CD4-positive, alpha-beta memory T cell (primary cell): ENCODE data around the gene RANGAP1. TPM values are rescaled to one million over a fixed set of nuclear protein-coding genes. Genes with fewer than 3 reads are reported as not detected.

Source experiments
- CTCF ChIA-PET: fragments of 350-600 bp; sonication (Branson Sonifier 250); formaldehyde crosslinking; loops from one replicate; lab custom pipeline; 2021; ENCODE audit warnings: inconsistent platforms; ENCODE audit not compliant: partially characterized antibody; lab: Charles Lee
- POLR2A ChIA-PET: fragments of 350-600 bp; sonication (Branson Sonifier 250); formaldehyde crosslinking; loops from one replicate; lab custom pipeline; 2021; ENCODE audit not compliant: partially characterized antibody; lab: Charles Lee
- DNase-seq, 5 donors: peaks; one replicate each; pipeline versions ENCODE4 v3.0.0 to v3.0.0-alpha.2; 2020 to 2022; ENCODE audit warnings: mixed read lengths in 1 of 5
- H3K27ac ChIP-seq: one replicate; pipeline ENCODE4 v1.7.0; 2013; ENCODE audit warnings: low read depth, low read length
- H3K27me3 ChIP-seq: 2 replicates; pipeline ENCODE4 v1.7.0; 2013; ENCODE audit warnings: mild to moderate bottlenecking, low read length, moderate library complexity; ENCODE audit not compliant: insufficient read depth
- H3K36me3 ChIP-seq: 2 replicates; pipeline ENCODE4 v1.7.0; 2013; ENCODE audit warnings: mild to moderate bottlenecking, low read length, moderate library complexity; ENCODE audit not compliant: insufficient read depth
- H3K4me1 ChIP-seq: 2 replicates; pipeline ENCODE4 v1.7.0; 2013; ENCODE audit warnings: mild to moderate bottlenecking, low read length, moderate library complexity; ENCODE audit not compliant: insufficient read depth
- H3K4me3 ChIP-seq, 2 donors: one replicate each; pipeline ENCODE4 v1.7.0; 2013; ENCODE audit warnings: low read length in 2 of 2, mild to moderate bottlenecking in 1 of 2
- H3K9me3 ChIP-seq, 2 donors: one replicate each; pipeline ENCODE4 v1.7.0; 2013; ENCODE audit warnings: low read length in 2 of 2, control low read depth in 1 of 2; ENCODE audit not compliant: control insufficient read depth in 1 of 2
- H3K27ac Mint-ChIP-seq, 7 donors: one replicate each; pipeline ENCODE4 v1.8.0; 2020 to 2021; ENCODE audit warnings: mixed read lengths in 7 of 7, mild to moderate bottlenecking in 6 of 7, inconsistent platforms in 3 of 7, moderate library complexity in 3 of 7
- H3K27me3 Mint-ChIP-seq, 2 donors: one replicate each; pipeline ENCODE4 v1.8.0; 2020 to 2021; ENCODE audit warnings: mixed read lengths in 2 of 2
- H3K36me3 Mint-ChIP-seq, 2 donors: one replicate each; pipeline ENCODE4 v1.8.0; 2020 to 2021; ENCODE audit warnings: mixed read lengths in 2 of 2, inconsistent platforms in 1 of 2, mild to moderate bottlenecking in 1 of 2
- H3K4me1 Mint-ChIP-seq, 4 donors: one replicate each; pipeline ENCODE4 v1.8.0; 2020 to 2021; ENCODE audit warnings: mixed read lengths in 4 of 4, mild to moderate bottlenecking in 1 of 4
- H3K4me3 Mint-ChIP-seq, 8 donors: one replicate each; pipeline ENCODE4 v1.8.0; 2020 to 2021; ENCODE audit warnings: mixed read lengths in 8 of 8, mild to moderate bottlenecking in 7 of 8, moderate library complexity in 6 of 8, inconsistent platforms in 3 of 8
- H3K9me3 Mint-ChIP-seq, 8 donors: one replicate each; pipeline ENCODE4 v1.8.0; 2020 to 2021; ENCODE audit warnings: mixed read lengths in 8 of 8, mild to moderate bottlenecking in 5 of 8, inconsistent platforms in 3 of 8, moderate library complexity in 1 of 8
- intact Hi-C: fragments of 100-400 bp; cut with micrococcal nuclease; formaldehyde crosslinking; loops from one replicate; pipeline ENCODE4 v1.15.1; 2023
- polyA plus RNA-seq, 2 donors: library from polyadenylated mRNA; unstranded; fragments of 300-500 nt; fragmentation: Illumina TruSeq; gene quantifications; one replicate each; pipeline ENCODE4 v1.2.3, GENCODE V29; 2021
- total RNA-seq, 2 experiments: library from RNA; stranded (reverse); gene quantifications; one replicate each; pipeline ENCODE4 v1.2.3, GENCODE V29; 2021

Gene RANGAP1
- total and polyA plus RNA-seq, 4 experiments from 2014 or later, result 12.7 to 74.7 (median 50.7) TPM

- Mint-ChIP-seq H3K36me3 (peaks cover 41 to 60% of the 10 kb centered on the region in 2 donors), H3K4me1 (peaks cover 0 to 5% (median 2%) of the 10 kb centered on the region in 4 donors), H3K4me3 (no peak overlapping the region), H3K9me3 (no peaks in the 10 kb centered on the region), H3K27me3 (no peaks in the 10 kb centered on the region), H3K27ac (peak overlapping the region in 3 of 7 donors; percentile 12 to 64 (median 48))
- Histone ChIP-seq H3K27ac (no peak overlapping the region), H3K36me3 (peaks cover 43% of the 10 kb centered on the region), H3K4me1 (no peaks in the 10 kb centered on the region), H3K4me3 (no peak overlapping the region), H3K9me3 (no peaks in the 10 kb centered on the region), H3K27me3 (no peaks in the 10 kb centered on the region)
- CTCF ChIA-PET, result no interaction called here
- POLR2A ChIA-PET, result no interaction called here
- DNase-seq, result no peak
- intact Hi-C loops, result no loop called here
Observed at GRCh38 chr22:41327124-41327523, 41.1 kb upstream of the RANGAP1 start.

GRCh38 chr22:41324821-41325528, 39.0 kb upstream of the RANGAP1 start:
- CTCF ChIA-PET, result no interaction called here
- H3K36me3 ChIP-seq, result peaks cover 37% of the 10 kb centered on the region
- intact Hi-C loops, result no loop called here

GRCh38 chr22:41320416-41321240, 34.6 kb upstream of the RANGAP1 start:
- Histone ChIP-seq H3K27me3 (no peaks in the 10 kb centered on the region), H3K36me3 (peaks cover 17% of the 10 kb centered on the region), H3K27ac (no peak overlapping the region), H3K4me3 (no peak overlapping the region), H3K9me3 (no peaks in the 10 kb centered on the region), H3K4me1 (no peaks in the 10 kb centered on the region)
- H3K27me3 Mint-ChIP-seq, result no peaks in the 10 kb centered on the region
- intact Hi-C loops, result no loop called here
- H3K27ac Mint-ChIP-seq, result peak overlapping the region in 1 of 7 donors; percentile 3
- peaks cover 22 to 35% of the 10 kb centered on the region in 2 donors for H3K36me3 Mint-ChIP-seq
- H3K9me3 Mint-ChIP-seq, result no peaks in the 10 kb centered on the region
- ChIA-PET POLR2A (no interaction called here), CTCF (no interaction called here)
- peaks cover 3 to 6% (median 5%) of the 10 kb centered on the region in 4 donors for H3K4me1 Mint-ChIP-seq
- no peak overlapping the region for H3K4me3 Mint-ChIP-seq
- DNase-seq, result no peak

More at GRCh38 chr22:41324821-41325528, 39.0 kb upstream of the RANGAP1 start:
- Mint-ChIP-seq H3K36me3 (peaks cover 39 to 61% of the 10 kb centered on the region in 2 donors), H3K4me3 (no peak overlapping the region), H3K27ac (peak overlapping the region in 2 of 7 donors; percentile 36 to 47), H3K4me1 (peaks cover 2 to 5% (median 3%) of the 10 kb centered on the region in 4 donors), H3K27me3 (no peaks in the 10 kb centered on the region), H3K9me3 (no peaks in the 10 kb centered on the region)
- Histone ChIP-seq H3K4me3 (no peak overlapping the region), H3K9me3 (no peaks in the 10 kb centered on the region), H3K4me1 (no peaks in the 10 kb centered on the region), H3K27me3 (no peaks in the 10 kb centered on the region), H3K27ac (no peak overlapping the region)
- POLR2A ChIA-PET, result interaction anchor here (0.6 kb wide), 1 partner anchor 794 kb away, joined by 3 read pairs; no protein-coding TSS in a partner anchor
- no peak for DNase-seq

- CTCF ChIA-PET, result interaction anchor here (0.5 kb wide), 1 partner anchor 1150 kb away, joined by 3 read pairs; no protein-coding TSS in a partner anchor
- H3K4me1 Mint-ChIP-seq, result peaks cover 9 to 11% (median 10%) of the 10 kb centered on the region in 4 donors
- no peaks in the 10 kb centered on the region for H3K9me3 Mint-ChIP-seq
- POLR2A ChIA-PET, result no interaction called here
- no peaks in the 10 kb centered on the region for H3K27me3 Mint-ChIP-seq
- no peak overlapping the region for H3K4me3 Mint-ChIP-seq
- no peaks in the 10 kb centered on the region for H3K9me3 ChIP-seq
- H3K27ac ChIP-seq, result no peak overlapping the region
- peaks cover 3 to 12% of the 10 kb centered on the region in 2 donors for H3K36me3 Mint-ChIP-seq
- H3K4me1 ChIP-seq, result no peaks in the 10 kb centered on the region
- H3K27me3 ChIP-seq, result no peaks in the 10 kb centered on the region
- H3K36me3 ChIP-seq, result no peaks in the 10 kb centered on the region
- intact Hi-C loops, result no loop called here
- no peak for DNase-seq
- no peak overlapping the region for H3K4me3 ChIP-seq
- H3K27ac Mint-ChIP-seq, result no peak overlapping the region
Observed at GRCh38 chr22:41315586-41315985, 29.6 kb upstream of the RANGAP1 start.

- H3K4me1 Mint-ChIP-seq, result peaks cover 9 to 11% (median 10%) of the 10 kb centered on the region in 4 donors
- Histone ChIP-seq H3K36me3 (no peaks in the 10 kb centered on the region), H3K4me3 (no peak overlapping the region), H3K27ac (no peak overlapping the region), H3K4me1 (no peaks in the 10 kb centered on the region), H3K9me3 (no peaks in the 10 kb centered on the region), H3K27me3 (no peaks in the 10 kb centered on the region)
- intact Hi-C loops, result no loop called here
- H3K4me3 Mint-ChIP-seq, result no peak overlapping the region
- peak overlapping the region in 1 of 7 donors; percentile 69 for H3K27ac Mint-ChIP-seq
- H3K9me3 Mint-ChIP-seq, result no peaks in the 10 kb centered on the region
- no peak for DNase-seq
- no peaks in the 10 kb centered on the region for H3K27me3 Mint-ChIP-seq
- CTCF ChIA-PET, result interaction anchor here (0.6 kb wide), 1 partner anchor 337 kb away, joined by 3 read pairs; no protein-coding TSS in a partner anchor
- peaks cover 3 to 9% of the 10 kb centered on the region in 2 donors for H3K36me3 Mint-ChIP-seq
- POLR2A ChIA-PET, result no interaction called here
Observed at GRCh38 chr22:41314821-41315220, 28.8 kb upstream of the RANGAP1 start.

GRCh38 chr22:41311487-41311886, 25.5 kb upstream of the RANGAP1 start:
- Histone ChIP-seq H3K36me3 (peaks cover 5% of the 10 kb centered on the region), H3K4me1 (peaks cover 4% of the 10 kb centered on the region), H3K9me3 (no peaks in the 10 kb centered on the region), H3K27me3 (no peaks in the 10 kb centered on the region), H3K27ac (no peak overlapping the region), H3K4me3 (no peak overlapping the region)
- Mint-ChIP-seq H3K4me3 (peak overlapping the region in 1 of 8 donors; percentile 8), H3K36me3 (peaks cover 6 to 18% of the 10 kb centered on the region in 2 donors), H3K9me3 (no peaks in the 10 kb centered on the region), H3K4me1 (peaks cover 12 to 33% (median 23%) of the 10 kb centered on the region in 4 donors), H3K27ac (peak overlapping the region in 4 of 7 donors; percentile 65 to 85 (median 80)), H3K27me3 (no peaks in the 10 kb centered on the region)
- POLR2A ChIA-PET, result no interaction called here
- CTCF ChIA-PET, result interaction anchor here (1.5 to 2.0 kb wide), 2 partner anchors 10 to 16 kb away, joined by 5 read pairs; partner anchors contain the start of gene ZC3H7B
- DNase-seq, result no peak
- intact Hi-C loops, result no loop called here

GRCh38 chr22:41310336-41310735, 24.3 kb upstream of the RANGAP1 start:
- ChIA-PET CTCF (interaction anchor here (1.0 to 1.2 kb wide), 2 partner anchors 9 to 73 kb away, joined by 3 read pairs; partner anchors contain the start of gene ZC3H7B), POLR2A (no interaction called here)
- Mint-ChIP-seq H3K36me3 (peaks cover 6 to 24% of the 10 kb centered on the region in 2 donors), H3K9me3 (no peaks in the 10 kb centered on the region), H3K27me3 (no peaks in the 10 kb centered on the region), H3K4me1 (peaks cover 18 to 42% (median 27%) of the 10 kb centered on the region in 4 donors), H3K4me3 (no peak overlapping the region), H3K27ac (no peak overlapping the region)
- no peak for DNase-seq
- Histone ChIP-seq H3K9me3 (no peaks in the 10 kb centered on the region), H3K4me3 (no peak overlapping the region), H3K27ac (no peak overlapping the region), H3K36me3 (peaks cover 5% of the 10 kb centered on the region), H3K4me1 (peaks cover 4% of the 10 kb centered on the region), H3K27me3 (no peaks in the 10 kb centered on the region)
- intact Hi-C loops, result no loop called here
